Neural progenitor cell (in vitro differentiated cells): Measurements from ENCODE around the gene FOSB. TPM values are rescaled to one million over a fixed set of nuclear protein-coding genes. Genes with fewer than 3 reads are reported as not detected.
"Not testable (repeated sequence)": the region's sequence is repeated elsewhere in the genome, so short reads cannot be mapped to it uniquely, and the experiment has no call there.

Experiments used
- DNase-seq: peaks from one replicate; pipeline ENCODE4 v3.0.0-alpha.2; 2016; ENCODE audit warnings: low spot score
- H2AFZ ChIP-seq: fragments of 200-600 bp; sonication (generic); replicated peaks from 2 replicates; pipeline ENCODE4 v1.6.1; 2016; ENCODE audit warnings: antibody characterized with exemption
- H3F3A ChIP-seq: fragments of 200-600 bp; sonication (generic); 2 replicates; pipeline ENCODE4 v1.6.1; 2016; ENCODE audit warnings: antibody characterized with exemption, low read depth
- H3K27ac ChIP-seq: fragments of 200-600 bp; sonication (generic); 2 replicates; pipeline ENCODE4 v1.5.1; 2016; ENCODE audit warnings: mild to moderate bottlenecking
- H3K27me3 ChIP-seq: fragments of 200-600 bp; sonication (generic); 2 replicates; pipeline ENCODE4 v1.6.1; 2016; ENCODE audit warnings: mild to moderate bottlenecking, moderate library complexity
- H3K36me3 ChIP-seq: fragments of 200-600 bp; sonication (generic); 2 replicates; pipeline ENCODE4 v1.5.1; 2016
- H3K4me1 ChIP-seq: fragments of 200-600 bp; sonication (generic); 2 replicates; pipeline ENCODE4 v1.6.1; 2016; ENCODE audit warnings: mixed run types
- H3K4me2 ChIP-seq: fragments of 200-600 bp; sonication (generic); 2 replicates; pipeline ENCODE4 v1.6.1; 2016
- H3K4me3 ChIP-seq: fragments of 200-600 bp; sonication (generic); 2 replicates; pipeline ENCODE4 v1.5.1; 2016
- H3K79me2 ChIP-seq: fragments of 200-600 bp; sonication (generic); 2 replicates; pipeline ENCODE4 v1.6.1; 2016; ENCODE audit warnings: low read depth
- H3K9ac ChIP-seq: fragments of 200-600 bp; sonication (generic); 2 replicates; pipeline ENCODE4 v1.6.1; 2016
- H3K9me3 ChIP-seq: fragments of 200-600 bp; sonication (generic); 2 replicates; pipeline ENCODE4 v1.5.1; 2016; ENCODE audit warnings: low read depth
- H4K20me1 ChIP-seq: fragments of 200-600 bp; sonication (generic); 2 replicates; pipeline ENCODE4 v1.6.1; 2016; ENCODE audit warnings: low read depth
- H3K27ac Mint-ChIP-seq: 3 replicates; pipeline ENCODE4 v1.8.0; 2021; ENCODE audit warnings: mixed read lengths
- H3K27me3 Mint-ChIP-seq: 2 replicates; pipeline ENCODE4 v1.8.0; 2022; ENCODE audit warnings: low read depth, mild to moderate bottlenecking, inconsistent platforms, moderate library complexity, mixed read lengths; ENCODE audit not compliant: insufficient read depth
- H3K36me3 Mint-ChIP-seq: 3 replicates; pipeline ENCODE4 v1.8.0; 2021; ENCODE audit warnings: mixed read lengths
- H3K4me1 Mint-ChIP-seq: 3 replicates; pipeline ENCODE4 v1.8.0; 2021; ENCODE audit warnings: mixed read lengths
- H3K4me3 Mint-ChIP-seq: 3 replicates; pipeline ENCODE4 v1.8.0; 2021; ENCODE audit warnings: mild to moderate bottlenecking, moderate library complexity, mixed read lengths
- H3K9me3 Mint-ChIP-seq: 3 replicates; pipeline ENCODE4 v1.8.0; 2020; ENCODE audit warnings: mixed read lengths
- EZH2 ChIP-seq: fragments of 200-600 bp; sonication (generic); IDR thresholded peaks from 2 replicates; pipeline ENCODE4 v1.6.1; 2017; ENCODE audit warnings: antibody characterized with exemption, mild to moderate bottlenecking, moderate library complexity
- EZH2phosphoT487 ChIP-seq: fragments of 200-600 bp; sonication (generic); IDR thresholded peaks from 2 replicates; pipeline ENCODE4 v1.6.1; 2017; ENCODE audit warnings: antibody characterized with exemption
- total RNA-seq: library from RNA; depleted of rRNA; stranded (reverse); fragments of >200 nt; gene quantifications from 2 replicates; pipeline ENCODE4 v1.2.3, GENCODE V29; 2015; ENCODE audit warnings: low replicate concordance
- TF ChIP-seq, protein P1 (sequence below): fragments of 200-600 bp; sonication (generic); IDR thresholded peaks from 2 replicates; pipeline ENCODE4 v1.5.1; 2017; ENCODE audit warnings: antibody characterized with exemption, mild to moderate bottlenecking

Gene FOSB
- total RNA-seq, 1 donor from 2014 or later: 2.3 TPM

DNA sequence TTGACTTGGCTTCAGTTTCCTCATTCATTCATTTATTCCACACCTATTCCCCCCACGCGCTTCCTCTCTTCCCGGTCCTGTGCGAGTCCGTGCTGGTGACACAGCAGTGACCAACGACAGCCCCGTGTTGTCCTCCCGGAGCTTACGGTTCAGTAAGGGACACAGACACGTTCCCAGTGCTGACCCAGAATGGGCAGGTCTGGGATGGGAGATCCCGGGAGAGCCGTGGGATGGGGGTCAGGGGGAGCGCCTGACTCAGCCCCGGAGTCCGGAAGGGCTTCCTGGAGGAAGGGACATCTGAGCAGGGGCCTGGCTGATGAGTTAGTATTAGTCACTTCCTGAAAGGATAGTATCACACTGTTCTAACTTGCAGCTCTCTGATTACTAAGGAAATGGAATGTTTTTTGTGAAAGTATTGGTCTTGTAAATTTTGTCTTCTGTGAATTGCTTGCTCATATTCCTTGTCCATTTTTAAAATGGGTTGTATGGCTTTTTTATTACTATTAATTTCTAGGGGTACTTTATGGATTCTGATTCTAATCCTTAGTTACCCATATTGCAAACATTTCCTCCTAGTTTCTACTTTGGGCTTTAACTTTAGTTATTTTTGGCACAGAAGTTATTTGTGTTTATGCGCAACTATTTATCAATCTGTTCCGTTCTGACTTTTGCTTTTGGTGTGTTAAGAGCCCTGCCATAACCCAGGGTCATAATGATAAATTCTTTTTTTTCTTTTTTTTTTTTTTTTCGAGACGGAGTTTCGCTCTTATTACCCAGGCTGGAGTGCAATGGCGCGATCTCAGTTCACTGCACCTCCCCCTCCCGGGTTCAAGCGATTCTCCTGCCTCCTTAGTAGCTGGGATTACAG, 43.4 kb upstream of the FOSB start:
- H3K4me3 Mint-ChIP-seq: peak overlapping the region; percentile 96
- H3K79me2 ChIP-seq: peaks cover 15% of the 10 kb centered on the region
- DNase-seq: peak; percentile 51
- H3K27ac ChIP-seq: peak overlapping the region; percentile 88
- peaks cover 5% of the 10 kb centered on the region for H3K4me1 ChIP-seq
- H3K4me1 Mint-ChIP-seq: peaks cover 34% of the 10 kb centered on the region
- peak overlapping the region; percentile 74 for H2AFZ ChIP-seq
- peaks cover 4% of the 10 kb centered on the region for H3K27me3 Mint-ChIP-seq
- peaks cover 13% of the 10 kb centered on the region for H4K20me1 ChIP-seq
- peaks cover 9% of the 10 kb centered on the region for H3K36me3 Mint-ChIP-seq
- TF ChIP-seq EZH2phosphoT487 (no peak), EZH2 (no peak)
- TF ChIP-seq, protein P1, sequence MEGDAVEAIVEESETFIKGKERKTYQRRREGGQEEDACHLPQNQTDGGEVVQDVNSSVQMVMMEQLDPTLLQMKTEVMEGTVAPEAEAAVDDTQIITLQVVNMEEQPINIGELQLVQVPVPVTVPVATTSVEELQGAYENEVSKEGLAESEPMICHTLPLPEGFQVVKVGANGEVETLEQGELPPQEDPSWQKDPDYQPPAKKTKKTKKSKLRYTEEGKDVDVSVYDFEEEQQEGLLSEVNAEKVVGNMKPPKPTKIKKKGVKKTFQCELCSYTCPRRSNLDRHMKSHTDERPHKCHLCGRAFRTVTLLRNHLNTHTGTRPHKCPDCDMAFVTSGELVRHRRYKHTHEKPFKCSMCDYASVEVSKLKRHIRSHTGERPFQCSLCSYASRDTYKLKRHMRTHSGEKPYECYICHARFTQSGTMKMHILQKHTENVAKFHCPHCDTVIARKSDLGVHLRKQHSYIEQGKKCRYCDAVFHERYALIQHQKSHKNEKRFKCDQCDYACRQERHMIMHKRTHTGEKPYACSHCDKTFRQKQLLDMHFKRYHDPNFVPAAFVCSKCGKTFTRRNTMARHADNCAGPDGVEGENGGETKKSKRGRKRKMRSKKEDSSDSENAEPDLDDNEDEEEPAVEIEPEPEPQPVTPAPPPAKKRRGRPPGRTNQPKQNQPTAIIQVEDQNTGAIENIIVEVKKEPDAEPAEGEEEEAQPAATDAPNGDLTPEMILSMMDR: no peak
- peak overlapping the region; percentile 95 for H3K27ac Mint-ChIP-seq
- no peaks in the 10 kb centered on the region for H3K9me3 Mint-ChIP-seq
- H3K27me3 ChIP-seq: peaks cover 13% of the 10 kb centered on the region
- H3K9me3 ChIP-seq: no peaks in the 10 kb centered on the region
- H3K9ac ChIP-seq: no peak overlapping the region
- peak overlapping the region; percentile 97 for H3K4me2 ChIP-seq
- H3F3A ChIP-seq: peaks cover 45% of the 10 kb centered on the region
- H3K4me3 ChIP-seq: peak overlapping the region; percentile 66
- H3K36me3 ChIP-seq: no peaks in the 10 kb centered on the region

- peaks cover 3% of the 10 kb centered on the region for H3K27me3 Mint-ChIP-seq
- peak overlapping the region; percentile 99 for H2AFZ ChIP-seq
Measured at GRCh38 chr19:45428384-45429231, 39.2 kb upstream of the FOSB start.

GRCh38 chr19:45429896-45430295, 37.9 kb upstream of the FOSB start:
- not testable (repeated sequence) for H3K4me1 Mint-ChIP-seq

More at GRCh38 chr19:45428384-45429231, 39.2 kb upstream of the FOSB start:
- peaks cover 5% of the 10 kb centered on the region for H3K4me1 ChIP-seq
- Mint-ChIP-seq H3K36me3 (no peaks in the 10 kb centered on the region), H3K4me3 (peak overlapping the region; percentile 90), H3K27ac (peak overlapping the region; percentile 44), H3K9me3 (no peaks in the 10 kb centered on the region), H3K4me1 (peaks cover 20% of the 10 kb centered on the region)
- H3F3A ChIP-seq: peaks cover 49% of the 10 kb centered on the region
- no peaks in the 10 kb centered on the region for H3K9me3 ChIP-seq
- no peaks in the 10 kb centered on the region for H3K79me2 ChIP-seq
- no peaks in the 10 kb centered on the region for H4K20me1 ChIP-seq
- H3K4me2 ChIP-seq: peak overlapping the region; percentile 73
- TF ChIP-seq EZH2: no peak
- TF ChIP-seq, protein P1: peak; percentile 66
- no peaks in the 10 kb centered on the region for H3K36me3 ChIP-seq
- peak overlapping the region; percentile 60 for H3K4me3 ChIP-seq
- peak; percentile 89 for DNase-seq
- no peak overlapping the region for H3K27ac ChIP-seq
- H3K9ac ChIP-seq: no peak overlapping the region
- H3K27me3 ChIP-seq: peaks cover 15% of the 10 kb centered on the region

GRCh38 chr19:45431008-45431407, 36.8 kb upstream of the FOSB start:
- not testable (repeated sequence) for H3K27ac Mint-ChIP-seq, H3K4me3 ChIP-seq, H3K9me3 ChIP-seq, H3K4me1 Mint-ChIP-seq, H3K27ac ChIP-seq, H3K4me2 ChIP-seq, H3K4me1 ChIP-seq, H3K4me3 Mint-ChIP-seq, H3K36me3 ChIP-seq, H4K20me1 ChIP-seq, DNase-seq, H3K36me3 Mint-ChIP-seq, H3K9ac ChIP-seq, H3K9me3 Mint-ChIP-seq, H3K79me2 ChIP-seq, H3K27me3 Mint-ChIP-seq, H2AFZ ChIP-seq
- Histone ChIP-seq H3F3A (peaks cover 30% of the 10 kb centered on the region), H3K27me3 (peaks cover 15% of the 10 kb centered on the region)

More at GRCh38 chr19:45429896-45430295, 37.9 kb upstream of the FOSB start:
- DNase-seq, H3K79me2 ChIP-seq, H3K4me1 ChIP-seq, H3K36me3 Mint-ChIP-seq, H3K36me3 ChIP-seq, H3K27me3 Mint-ChIP-seq, H2AFZ ChIP-seq, H3K9me3 Mint-ChIP-seq, H3K4me3 ChIP-seq, H3K27ac Mint-ChIP-seq, H3K4me2 ChIP-seq, H4K20me1 ChIP-seq, H3K9ac ChIP-seq, H3K27ac ChIP-seq, H3K9me3 ChIP-seq: not testable (repeated sequence)
- Histone ChIP-seq H3K27me3 (peaks cover 15% of the 10 kb centered on the region), H3F3A (peaks cover 36% of the 10 kb centered on the region)
- peak overlapping the region; percentile 18 for H3K4me3 Mint-ChIP-seq

- DNase-seq, H3K4me1 ChIP-seq, H3K4me3 ChIP-seq: not testable (repeated sequence)
Measured at GRCh38 chr19:45432543-45432942, 35.3 kb upstream of the FOSB start.

More at GRCh38 chr19:45432543-45432942, 35.3 kb upstream of the FOSB start:
- not testable (repeated sequence) for H3K27me3 Mint-ChIP-seq, H3K4me3 Mint-ChIP-seq, H3K36me3 ChIP-seq, H3K9ac ChIP-seq, H2AFZ ChIP-seq, H4K20me1 ChIP-seq, H3K27ac ChIP-seq, H3K4me1 Mint-ChIP-seq, H3K79me2 ChIP-seq, H3K4me2 ChIP-seq, H3K27ac Mint-ChIP-seq, H3K9me3 Mint-ChIP-seq, H3K9me3 ChIP-seq, H3K36me3 Mint-ChIP-seq
- H3F3A ChIP-seq: peaks cover 26% of the 10 kb centered on the region
- peaks cover 15% of the 10 kb centered on the region for H3K27me3 ChIP-seq
